HepG2 (cell line): Measurements from ENCODE around the gene B3GAT3. TPM values are rescaled to one million over a fixed set of nuclear protein-coding genes. Genes with fewer than 3 reads are reported as not detected.
A peak's percentile ranks its signal among the peaks of the same experiment; 100 is the strongest.

ENCODE experiments used
- AGO2 ChIP-seq: fragments of 200-400 bp; formaldehyde crosslinking; optimal IDR thresholded peaks from 2 replicates; pipeline ENCODE3; 2017; ENCODE audit warnings: mild to moderate bottlenecking, low read depth, low read length, moderate library complexity
- CAMTA2 ChIP-seq: sonication (generic); formaldehyde crosslinking; IDR thresholded peaks from 2 replicates; pipeline ENCODE4 v1.4.0; 2020; ENCODE audit warnings: mild to moderate bottlenecking, missing genetic modification reagents, borderline replicate concordance
- ISL2 ChIP-seq: sonication (generic); formaldehyde crosslinking; IDR thresholded peaks from 2 replicates; pipeline ENCODE4 v1.5.0; 2020; ENCODE audit warnings: missing genetic modification reagents
- MBD4 ChIP-seq: IDR thresholded peaks from 2 replicates; pipeline ENCODE4 v1.6.1; 2012; ENCODE audit warnings: low read length, inconsistent platforms, borderline replicate concordance
- NFYB ChIP-seq: sonication (generic); formaldehyde crosslinking; IDR thresholded peaks from 2 replicates; pipeline ENCODE4 v1.4.0; 2020; ENCODE audit warnings: missing genetic modification reagents
- NONO ChIP-seq, 2 experiments: fragments of 450-650 bp in 1 of 2; sonication (generic) in 1 of 2; formaldehyde crosslinking in 1 of 2; IDR thresholded peaks in 1 of 2; conservative IDR thresholded peaks in 1 of 2; 2 replicates each; pipeline versions ENCODE4 v1.6.1 to v1.8.0; 2017 to 2022; ENCODE audit warnings: mild to moderate bottlenecking in 1 of 2, missing genetic modification reagents in 1 of 2, moderate library complexity in 1 of 2
- RAD51 ChIP-seq: fragments of 450-650 bp; IDR thresholded peaks from 2 replicates; pipeline ENCODE4 v1.6.1; 2016; ENCODE audit warnings: borderline replicate concordance
- RFX3 ChIP-seq: IDR thresholded peaks from 2 replicates; pipeline ENCODE4 v1.6.1; 2016; ENCODE audit warnings: missing biosample characterization, missing genetic modification reagents
- SAFB2 ChIP-seq: sonication (generic); formaldehyde crosslinking; IDR thresholded peaks from 2 replicates; pipeline ENCODE4 v1.5.1; 2020; ENCODE audit warnings: missing genetic modification reagents, low read depth, mild to moderate bottlenecking, borderline replicate concordance
- SMAD3 ChIP-seq: sonication (generic); formaldehyde crosslinking; IDR thresholded peaks from 2 replicates; pipeline ENCODE4 v1.4.0; 2020; ENCODE audit warnings: missing genetic modification reagents
- TOPORS ChIP-seq: sonication (generic); formaldehyde crosslinking; IDR thresholded peaks from 2 replicates; pipeline ENCODE4 v1.8.0; 2023; ENCODE audit warnings: mild to moderate bottlenecking, missing genetic modification reagents
- ZNF10 ChIP-seq: sonication (generic); formaldehyde crosslinking; IDR thresholded peaks from 2 replicates; pipeline ENCODE4 v1.4.0; 2020; ENCODE audit warnings: mild to moderate bottlenecking, low read depth, missing genetic modification reagents, borderline replicate concordance
- ZNF431 ChIP-seq: sonication (generic); formaldehyde crosslinking; IDR thresholded peaks from 2 replicates; pipeline ENCODE4 v1.9.0; 2022; ENCODE audit warnings: missing genetic modification reagents, low read depth, mild to moderate bottlenecking, borderline replicate concordance
- ZNF883 ChIP-seq: sonication (generic); formaldehyde crosslinking; IDR thresholded peaks from 2 replicates; pipeline ENCODE4 v1.5.1; 2020; ENCODE audit warnings: mild to moderate bottlenecking, missing genetic modification reagents; ENCODE audit errors: not compliant biosample characterization
- polyA plus RNA-seq, 8 experiments: library from polyadenylated mRNA; depleted of rRNA in 3 of 8; stranded (reverse) in 7 of 8; unstranded in 1 of 8; fragments of >200 nt; fragmentation: Illumina TruSeq in 4 of 8; extraction: Trizol in 4 of 8; gene quantifications; 2 replicates each; pipeline versions ENCODE4 v1.2.1 to v1.2.3, GENCODE V29; 2011 to 2016; ENCODE audit warnings: low read depth in 4 of 8, missing spikeins in 1 of 8, mixed read lengths in 1 of 8; ENCODE audit not compliant: insufficient read depth in 1 of 8
- total RNA-seq, 5 experiments: library from RNA; depleted of rRNA; stranded (reverse); fragments of >200 nt; fragmentation: Illumina TruSeq; extraction: Trizol; gene quantifications; 2 replicates each; pipeline ENCODE4 v1.2.3, GENCODE V29; 2016; ENCODE audit warnings: low read depth in 1 of 5
- TF ChIP-seq, protein P1 (sequence below): sonication (generic); formaldehyde crosslinking; conservative IDR thresholded peaks from 2 replicates; pipeline ENCODE4 v1.4.0; 2020; ENCODE audit warnings: missing genetic modification reagents
- TF ChIP-seq, protein P2 (sequence below): sonication (generic); formaldehyde crosslinking; IDR thresholded peaks from 2 replicates; pipeline ENCODE4 v1.4.0; 2020; ENCODE audit warnings: missing genetic modification reagents, mild to moderate bottlenecking, borderline replicate concordance
- TF ChIP-seq, protein P3 (sequence below): sonication (generic); formaldehyde crosslinking; IDR thresholded peaks from 2 replicates; pipeline ENCODE4 v1.8.0; 2022; ENCODE audit warnings: mild to moderate bottlenecking, missing genetic modification reagents, moderate library complexity
- TF ChIP-seq, protein P4 (sequence below): sonication (generic); formaldehyde crosslinking; IDR thresholded peaks from 2 replicates; pipeline ENCODE4 v1.8.0; 2022; ENCODE audit warnings: missing genetic modification reagents, mild to moderate bottlenecking, inconsistent platforms, borderline replicate concordance
- TF ChIP-seq, protein P5 (sequence below): sonication (generic); formaldehyde crosslinking; IDR thresholded peaks from 2 replicates; pipeline ENCODE4 v1.4.0; 2020; ENCODE audit warnings: missing genetic modification reagents, borderline replicate concordance

Gene B3GAT3
- total and polyA plus RNA-seq, 2 of the 13 experiments (the other 11 are each of a cell fraction or from before 2014, with no cell fraction given): 21.3 to 26.1 TPM

DNA sequence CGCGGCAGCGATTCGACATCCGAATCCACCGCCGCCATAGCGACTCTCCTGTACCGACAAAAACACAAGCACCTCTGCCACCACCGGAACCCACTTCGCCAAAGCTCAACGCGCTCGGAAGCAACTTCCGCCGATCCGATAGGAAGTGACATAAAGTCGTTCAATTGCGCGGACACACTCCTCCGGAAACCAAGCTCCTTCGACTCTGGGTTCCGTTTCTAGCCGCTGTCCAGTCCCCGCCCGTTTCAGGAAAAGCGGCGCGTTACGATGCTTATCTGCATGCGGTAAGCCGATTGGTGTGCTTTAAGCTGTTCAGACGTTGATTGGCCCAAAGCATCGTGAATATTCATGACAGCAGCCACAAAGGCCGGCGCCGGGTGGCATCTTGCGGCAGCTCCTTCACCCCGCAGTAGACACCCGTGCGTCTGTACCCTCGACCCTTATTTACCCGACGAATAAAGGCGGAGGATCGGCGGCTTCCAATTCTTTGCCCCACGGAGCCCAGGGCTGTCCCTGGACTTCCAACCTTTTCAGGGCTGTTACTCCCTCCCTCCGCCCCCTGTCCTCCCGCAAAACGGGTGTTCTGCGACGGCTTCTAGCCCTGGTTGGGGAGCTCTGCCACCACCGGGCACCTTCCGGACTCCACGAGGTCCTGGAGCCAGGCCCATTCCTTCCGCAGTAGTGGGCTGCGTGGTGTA is 30.2 kb downstream of the B3GAT3 start, which contains the start of gene TUT1 (continued):
- TF ChIP-seq, protein P1, sequence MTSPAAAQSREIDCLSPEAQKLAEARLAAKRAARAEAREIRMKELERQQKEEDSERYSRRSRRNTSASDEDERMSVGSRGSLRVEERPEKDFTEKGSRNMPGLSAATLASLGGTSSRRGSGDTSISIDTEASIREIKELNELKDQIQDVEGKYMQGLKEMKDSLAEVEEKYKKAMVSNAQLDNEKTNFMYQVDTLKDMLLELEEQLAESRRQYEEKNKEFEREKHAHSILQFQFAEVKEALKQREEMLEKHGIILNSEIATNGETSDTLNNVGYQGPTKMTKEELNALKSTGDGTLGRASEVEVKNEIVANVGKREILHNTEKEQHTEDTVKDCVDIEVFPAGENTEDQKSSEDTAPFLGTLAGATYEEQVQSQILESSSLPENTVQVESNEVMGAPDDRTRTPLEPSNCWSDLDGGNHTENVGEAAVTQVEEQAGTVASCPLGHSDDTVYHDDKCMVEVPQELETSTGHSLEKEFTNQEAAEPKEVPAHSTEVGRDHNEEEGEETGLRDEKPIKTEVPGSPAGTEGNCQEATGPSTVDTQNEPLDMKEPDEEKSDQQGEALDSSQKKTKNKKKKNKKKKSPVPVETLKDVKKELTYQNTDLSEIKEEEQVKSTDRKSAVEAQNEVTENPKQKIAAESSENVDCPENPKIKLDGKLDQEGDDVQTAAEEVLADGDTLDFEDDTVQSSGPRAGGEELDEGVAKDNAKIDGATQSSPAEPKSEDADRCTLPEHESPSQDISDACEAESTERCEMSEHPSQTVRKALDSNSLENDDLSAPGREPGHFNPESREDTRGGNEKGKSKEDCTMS (CRISPR knock-in tag): no peak
- TF ChIP-seq MBD4: no peak
- TF ChIP-seq, protein P2, sequence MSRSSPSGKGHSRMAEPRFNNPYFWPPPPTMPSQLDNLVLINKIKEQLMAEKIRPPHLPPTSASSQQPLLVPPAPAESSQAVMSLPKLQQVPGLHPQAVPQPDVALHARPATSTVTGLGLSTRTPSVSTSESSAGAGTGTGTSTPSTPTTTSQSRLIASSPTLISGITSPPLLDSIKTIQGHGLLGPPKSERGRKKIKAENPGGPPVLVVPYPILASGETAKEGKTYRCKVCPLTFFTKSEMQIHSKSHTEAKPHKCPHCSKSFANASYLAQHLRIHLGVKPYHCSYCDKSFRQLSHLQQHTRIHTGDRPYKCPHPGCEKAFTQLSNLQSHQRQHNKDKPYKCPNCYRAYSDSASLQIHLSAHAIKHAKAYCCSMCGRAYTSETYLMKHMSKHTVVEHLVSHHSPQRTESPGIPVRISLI (CRISPR knock-in tag): no peak; the same call in 1 of the 2 replicates
- TF ChIP-seq SAFB2: no peak; the same call in 1 of the 2 replicates
- peak; percentile 67 for TF ChIP-seq ISL2
- peak; percentile 82 for TF ChIP-seq NFYB (CRISPR knock-in tag)
- TF ChIP-seq RAD51: no peak
- TF ChIP-seq, protein P3, sequence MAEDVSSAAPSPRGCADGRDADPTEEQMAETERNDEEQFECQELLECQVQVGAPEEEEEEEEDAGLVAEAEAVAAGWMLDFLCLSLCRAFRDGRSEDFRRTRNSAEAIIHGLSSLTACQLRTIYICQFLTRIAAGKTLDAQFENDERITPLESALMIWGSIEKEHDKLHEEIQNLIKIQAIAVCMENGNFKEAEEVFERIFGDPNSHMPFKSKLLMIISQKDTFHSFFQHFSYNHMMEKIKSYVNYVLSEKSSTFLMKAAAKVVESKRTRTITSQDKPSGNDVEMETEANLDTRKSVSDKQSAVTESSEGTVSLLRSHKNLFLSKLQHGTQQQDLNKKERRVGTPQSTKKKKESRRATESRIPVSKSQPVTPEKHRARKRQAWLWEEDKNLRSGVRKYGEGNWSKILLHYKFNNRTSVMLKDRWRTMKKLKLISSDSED: no peak
- no peak for TF ChIP-seq CAMTA2 (CRISPR knock-in tag)
- TF ChIP-seq NONO (IDR thresholded peaks at IDR 0.05): no peak
- TF ChIP-seq NONO (CRISPR knock-in tag; conservative IDR thresholded peaks at IDR 0.05): peak; percentile 96
- TF ChIP-seq SMAD3 (CRISPR knock-in tag): peak; percentile 83
- no peak for TF ChIP-seq ZNF10 (CRISPR knock-in tag)
- TF ChIP-seq AGO2: peak; percentile 78
- TF ChIP-seq, protein P4, sequence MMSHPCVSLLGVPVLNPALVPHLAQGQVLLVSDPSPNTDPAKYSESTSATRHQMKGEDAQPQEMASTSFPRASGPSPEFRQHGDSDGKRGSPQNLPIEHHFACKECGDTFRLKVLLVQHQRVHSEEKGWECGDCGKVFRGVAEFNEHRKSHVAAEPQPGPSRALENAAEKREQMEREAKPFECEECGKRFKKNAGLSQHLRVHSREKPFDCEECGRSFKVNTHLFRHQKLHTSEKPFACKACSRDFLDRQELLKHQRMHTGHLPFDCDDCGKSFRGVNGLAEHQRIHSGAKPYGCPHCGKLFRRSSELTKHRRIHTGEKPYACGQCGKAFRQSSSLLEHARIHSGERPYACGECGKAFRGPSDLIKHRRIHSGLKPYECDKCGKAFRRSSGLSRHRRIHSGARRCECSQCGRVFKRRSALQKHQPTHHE: no peak; the same call in 1 of the 2 replicates
- peak; percentile 92 for TF ChIP-seq TOPORS (CRISPR knock-in tag)
- no peak; the same call in 1 of the 2 replicates for TF ChIP-seq ZNF431 (CRISPR knock-in tag)
- TF ChIP-seq RFX3 (CRISPR knock-in tag): no peak
- TF ChIP-seq ZNF883: no peak
- TF ChIP-seq, protein P5, sequence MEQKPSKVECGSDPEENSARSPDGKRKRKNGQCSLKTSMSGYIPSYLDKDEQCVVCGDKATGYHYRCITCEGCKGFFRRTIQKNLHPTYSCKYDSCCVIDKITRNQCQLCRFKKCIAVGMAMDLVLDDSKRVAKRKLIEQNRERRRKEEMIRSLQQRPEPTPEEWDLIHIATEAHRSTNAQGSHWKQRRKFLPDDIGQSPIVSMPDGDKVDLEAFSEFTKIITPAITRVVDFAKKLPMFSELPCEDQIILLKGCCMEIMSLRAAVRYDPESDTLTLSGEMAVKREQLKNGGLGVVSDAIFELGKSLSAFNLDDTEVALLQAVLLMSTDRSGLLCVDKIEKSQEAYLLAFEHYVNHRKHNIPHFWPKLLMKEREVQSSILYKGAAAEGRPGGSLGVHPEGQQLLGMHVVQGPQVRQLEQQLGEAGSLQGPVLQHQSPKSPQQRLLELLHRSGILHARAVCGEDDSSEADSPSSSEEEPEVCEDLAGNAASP (CRISPR knock-in tag): peak; percentile 64; the same call in 1 of the 2 replicates
